ENCODE results near the gene HLA-G. TPM values are rescaled to one million over a fixed set of nuclear protein-coding genes. Genes with fewer than 3 reads are reported as not detected.

HLA-G gene
- total and polyA plus RNA-seq, 11 donors = 0.23 to 0.77 (median 0.44) TPM; not detected in 7

DNA sequence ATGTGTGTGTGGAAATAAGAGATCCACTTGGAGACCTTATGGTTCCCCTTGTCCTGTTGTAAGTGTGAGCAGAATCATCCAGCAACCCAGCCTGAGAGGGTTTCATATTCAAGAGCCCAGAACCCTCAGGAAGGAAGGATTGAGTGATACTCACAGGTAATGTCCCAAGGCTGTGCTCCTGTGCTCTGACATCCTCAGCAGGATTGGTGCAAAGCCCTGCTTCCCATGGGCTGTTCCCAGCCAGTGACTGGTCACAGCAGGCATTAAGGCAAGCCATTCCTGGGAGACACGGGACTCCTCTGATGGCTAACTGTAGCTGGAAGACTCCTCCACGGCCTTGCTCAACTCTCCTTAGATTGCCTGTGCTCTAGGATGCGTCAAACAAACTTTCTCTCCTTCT, 33.8 kb upstream of the HLA-G start:
- 61 to 72% (median 67%) methylated on average over 2 to 3 of the region's 3 CpGs for WGBS, 4 donors
- H3K4me3 ChIP-seq = no peak overlapping the region
- peaks cover 0 to 24% (median 6%) of the 10 kb centered on the region in 12 donors for H3K4me1 ChIP-seq
- H3K27me3 ChIP-seq = peaks cover 0 to 40% (median 6%) of the 10 kb centered on the region in 9 donors
- no peak for TF ChIP-seq POLR2A (IDR thresholded peaks at IDR 0.05)
- TF ChIP-seq, protein P1, sequence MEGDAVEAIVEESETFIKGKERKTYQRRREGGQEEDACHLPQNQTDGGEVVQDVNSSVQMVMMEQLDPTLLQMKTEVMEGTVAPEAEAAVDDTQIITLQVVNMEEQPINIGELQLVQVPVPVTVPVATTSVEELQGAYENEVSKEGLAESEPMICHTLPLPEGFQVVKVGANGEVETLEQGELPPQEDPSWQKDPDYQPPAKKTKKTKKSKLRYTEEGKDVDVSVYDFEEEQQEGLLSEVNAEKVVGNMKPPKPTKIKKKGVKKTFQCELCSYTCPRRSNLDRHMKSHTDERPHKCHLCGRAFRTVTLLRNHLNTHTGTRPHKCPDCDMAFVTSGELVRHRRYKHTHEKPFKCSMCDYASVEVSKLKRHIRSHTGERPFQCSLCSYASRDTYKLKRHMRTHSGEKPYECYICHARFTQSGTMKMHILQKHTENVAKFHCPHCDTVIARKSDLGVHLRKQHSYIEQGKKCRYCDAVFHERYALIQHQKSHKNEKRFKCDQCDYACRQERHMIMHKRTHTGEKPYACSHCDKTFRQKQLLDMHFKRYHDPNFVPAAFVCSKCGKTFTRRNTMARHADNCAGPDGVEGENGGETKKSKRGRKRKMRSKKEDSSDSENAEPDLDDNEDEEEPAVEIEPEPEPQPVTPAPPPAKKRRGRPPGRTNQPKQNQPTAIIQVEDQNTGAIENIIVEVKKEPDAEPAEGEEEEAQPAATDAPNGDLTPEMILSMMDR (IDR thresholded peaks at IDR 0.05) = no peak
- intact Hi-C loops (cut with DNase I) = no loop called here
- no peaks in the 10 kb centered on the region for H3K36me3 ChIP-seq
- ATAC-seq (no peak), DNase-seq (no peak)
- no peak overlapping the region for H3K27ac ChIP-seq
- H3K9me3 ChIP-seq = no peaks in the 10 kb centered on the region

DNA sequence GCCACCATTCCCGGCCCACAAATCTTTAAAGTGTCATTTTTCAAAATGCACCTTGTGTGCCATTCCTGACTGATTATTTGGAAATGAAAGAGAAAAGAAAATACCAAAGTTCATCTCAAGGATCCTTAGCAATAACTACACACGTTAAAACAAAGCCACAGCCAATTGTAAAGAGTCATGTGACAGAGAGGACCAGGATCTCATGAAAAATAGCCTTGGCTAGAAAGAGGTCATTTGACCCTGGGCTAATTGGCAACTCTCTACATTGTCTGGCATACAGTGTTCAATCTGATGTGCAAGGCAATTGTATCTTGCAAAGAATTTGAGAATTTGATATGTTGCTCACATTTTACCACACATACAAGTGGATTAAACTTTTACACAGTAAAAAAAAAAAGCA, 31.6 kb upstream of the HLA-G start:
- TF ChIP-seq POLR2A (IDR thresholded peaks at IDR 0.05) = no peak
- TF ChIP-seq, protein P1 (IDR thresholded peaks at IDR 0.05) = no peak
- H3K4me1 ChIP-seq = peaks cover 0 to 23% (median 6%) of the 10 kb centered on the region in 12 donors
- ATAC-seq = no peak
- H3K9me3 ChIP-seq = no peaks in the 10 kb centered on the region
- H3K36me3 ChIP-seq = no peaks in the 10 kb centered on the region
- peaks cover 0 to 40% (median 6%) of the 10 kb centered on the region in 9 donors for H3K27me3 ChIP-seq
- WGBS, 4 donors = 55 to 66% (median 62%) methylated on average over 2 of the region's 2 CpGs
- intact Hi-C loops (cut with DNase I) = loop anchor here in 1 of 10 donors (5.0 kb wide), 1 partner anchor 156 kb away; no protein-coding TSS in a partner anchor
- H3K4me3 ChIP-seq = no peak overlapping the region
- no peak overlapping the region for H3K27ac ChIP-seq
- DNase-seq = no peak

DNA sequence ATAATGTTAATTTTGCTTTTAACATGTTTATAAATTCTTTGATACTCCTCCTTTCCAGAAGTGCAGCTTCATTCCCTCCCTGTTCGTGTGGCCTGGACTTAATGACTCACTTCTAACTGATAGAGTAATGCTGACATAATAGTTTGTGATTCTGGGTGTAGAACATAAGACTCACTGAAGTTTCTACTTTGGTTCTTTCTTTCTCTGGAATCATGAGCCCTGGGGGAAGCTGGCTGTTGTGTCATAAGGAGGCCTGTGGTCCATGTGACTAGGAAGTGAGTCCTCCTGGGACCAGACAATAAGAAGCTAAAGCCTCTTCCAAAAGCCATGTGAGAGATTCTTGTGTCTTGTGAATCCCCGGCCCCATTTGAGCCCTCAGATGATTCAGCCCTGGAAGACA, 30.5 kb upstream of the HLA-G start:
- TF ChIP-seq POLR2A (IDR thresholded peaks at IDR 0.05) = no peak
- TF ChIP-seq, protein P1 (IDR thresholded peaks at IDR 0.05) = no peak
- no peak overlapping the region for H3K27ac ChIP-seq
- no peak for ATAC-seq
- WGBS, 4 donors = 13 to 33% (median 24%) methylated on average over 2 of the region's 2 CpGs
- no peaks in the 10 kb centered on the region for H3K36me3 ChIP-seq
- H3K4me1 ChIP-seq = peaks cover 0 to 12% (median 3%) of the 10 kb centered on the region in 12 donors
- H3K9me3 ChIP-seq = no peaks in the 10 kb centered on the region
- no peak overlapping the region for H3K4me3 ChIP-seq
- DNase-seq = no peak
- intact Hi-C loops (cut with DNase I) = loop anchor here in 1 of 10 donors (5.0 kb wide), 1 partner anchor 155 kb away; no protein-coding TSS in a partner anchor
- H3K27me3 ChIP-seq = peaks cover 0 to 35% (median 6%) of the 10 kb centered on the region in 9 donors

DNA sequence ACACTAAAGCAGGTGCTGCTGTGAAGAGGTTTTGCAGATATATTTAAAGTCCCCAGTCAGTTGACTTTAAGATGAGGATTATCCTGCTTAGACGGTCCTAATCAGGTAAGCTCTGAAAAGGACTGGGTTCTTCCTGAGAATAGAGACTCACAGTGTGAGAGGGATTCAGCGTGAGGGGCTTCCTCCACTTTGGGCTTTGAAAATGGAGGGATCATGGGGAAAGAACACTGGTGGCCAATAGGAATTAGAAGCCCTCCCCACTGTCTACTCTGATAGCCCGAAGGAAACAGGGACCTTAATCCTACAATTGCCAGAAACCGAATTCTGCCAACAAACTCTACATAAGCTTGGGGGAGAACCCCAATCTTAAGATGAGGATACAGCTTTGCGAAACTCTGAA, 29.7 kb upstream of the HLA-G start:
- Histone ChIP-seq H3K27ac (no peak overlapping the region), H3K27me3 (peaks cover 0 to 29% (median 6%) of the 10 kb centered on the region in 9 donors), H3K4me3 (no peak overlapping the region), H3K36me3 (no peaks in the 10 kb centered on the region), H3K4me1 (peaks cover 0 to 5% (median 0%) of the 10 kb centered on the region in 12 donors), H3K9me3 (no peaks in the 10 kb centered on the region)
- intact Hi-C loops (cut with DNase I) = loop anchor here in 1 of 10 donors (5.0 kb wide), 1 partner anchor 154 kb away; no protein-coding TSS in a partner anchor
- WGBS, 4 donors = 77 to 87% (median 84%) methylated on average over 5 of the region's 5 CpGs
- TF ChIP-seq, protein P1 (IDR thresholded peaks at IDR 0.05) = no peak
- no peak for TF ChIP-seq POLR2A (IDR thresholded peaks at IDR 0.05)
- DNase-seq = no peak
- ATAC-seq = no peak

All from heart left ventricle (tissue), 16 donors.